Right kidney (tissue), 1 donor: ENCODE measurements around the gene TTI1.
"Not testable (repeated sequence)": the region's sequence is repeated elsewhere in the genome, so short reads cannot be mapped to it uniquely, and the experiment has no call there.

ENCODE experiments used
- DNase-seq: peaks from one replicate; pipeline ENCODE4 v3.0.0-alpha.2; 2016

TTI1 gene

DNA sequence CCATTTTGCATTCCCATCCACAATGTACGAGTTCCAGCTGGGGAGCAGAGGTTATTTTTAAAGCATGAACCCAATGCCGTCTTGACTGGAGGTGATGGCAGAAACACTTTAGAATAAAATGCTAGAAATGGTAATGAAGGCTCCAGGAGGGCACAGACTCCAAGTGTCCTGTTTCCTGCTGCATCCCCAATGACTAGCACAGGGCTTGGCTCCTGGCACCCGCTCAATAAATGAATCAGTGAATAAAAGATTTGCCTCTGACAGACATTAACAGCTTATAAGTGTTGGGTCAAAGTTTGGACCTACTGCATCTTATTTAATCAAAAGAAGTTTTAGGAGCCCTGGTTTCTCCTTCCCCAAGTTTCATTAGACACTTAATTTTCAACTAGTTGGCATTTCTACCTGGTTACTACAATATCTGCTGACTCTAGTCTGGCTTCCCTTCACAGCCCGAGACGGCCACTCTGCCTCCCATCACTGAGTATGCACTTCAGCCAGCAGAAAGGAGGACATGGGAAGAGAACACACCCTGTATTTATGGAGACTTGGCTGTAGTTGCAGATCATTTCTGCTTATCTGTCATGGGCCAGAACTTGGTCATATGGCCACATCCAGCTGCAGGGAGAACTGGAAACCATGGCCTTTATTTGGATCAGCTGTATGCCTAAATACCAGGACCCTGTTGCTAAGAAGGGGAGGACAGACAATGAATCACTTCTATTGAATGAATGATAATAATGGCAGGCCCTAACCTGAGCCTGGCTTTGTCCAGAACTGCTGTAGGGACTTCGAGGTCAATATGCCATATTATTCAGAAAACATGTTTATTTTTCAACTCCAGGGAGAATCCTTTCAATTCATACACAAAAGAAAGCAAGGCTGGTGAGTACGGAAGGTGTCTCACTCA lies 63.1 kb downstream of the TTI1 start:
- no peak for DNase-seq

GRCh38 chr20:37968841-37969401 lies 64.3 kb downstream of the TTI1 start:
- no peak for DNase-seq

DNA sequence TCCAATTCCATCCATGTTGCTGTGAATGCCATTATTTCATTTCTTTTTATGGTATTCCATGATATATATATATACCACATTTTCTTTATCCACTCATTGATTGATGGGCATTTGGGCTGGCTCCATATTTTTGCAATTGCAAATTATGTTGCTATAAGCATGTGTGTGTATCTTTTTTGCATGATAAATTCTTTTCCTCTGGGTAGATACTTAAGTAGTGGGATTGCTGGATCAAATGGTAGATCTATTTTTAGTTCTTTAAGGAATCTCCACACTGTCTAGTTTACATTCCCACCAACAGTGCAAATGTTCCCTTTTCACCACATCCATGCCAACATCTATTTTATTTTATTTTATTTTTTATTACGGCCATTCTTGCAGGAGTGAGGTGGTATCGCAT lies 69.8 kb downstream of the TTI1 start:
- not testable (repeated sequence) for DNase-seq

GRCh38 chr20:37961066-37961465 lies 72.2 kb downstream of the TTI1 start:
- no peak for DNase-seq

DNA sequence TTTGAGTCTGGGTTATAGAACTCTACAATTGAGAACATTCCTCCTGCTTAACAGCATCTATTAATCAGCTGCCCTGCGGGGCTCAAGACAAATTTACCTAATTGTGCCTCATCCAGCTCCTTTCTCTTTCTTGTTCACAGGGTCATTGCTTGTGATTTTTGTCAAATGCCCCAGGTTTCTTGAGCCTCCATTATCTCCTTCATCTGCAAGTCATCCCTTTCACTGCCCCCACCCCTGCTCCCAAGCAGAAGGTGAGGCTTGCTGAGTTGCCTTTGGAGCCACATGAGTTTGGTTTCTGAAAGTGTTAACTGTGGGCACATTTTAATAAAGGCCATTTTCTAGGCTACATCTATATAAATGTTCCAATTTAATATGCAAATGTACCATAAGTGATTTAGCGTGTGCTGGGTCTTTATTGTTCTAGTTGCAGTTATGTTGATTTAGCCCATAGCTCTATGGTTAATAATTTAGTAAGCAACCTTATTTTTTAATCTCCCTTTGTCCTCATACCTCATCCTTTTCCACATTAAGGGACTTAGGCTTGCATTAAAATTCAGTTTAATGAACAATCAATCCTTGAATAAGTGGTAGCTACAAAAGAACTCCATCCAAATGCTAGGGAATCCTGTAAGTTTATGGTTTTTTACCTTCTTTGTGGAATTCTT lies 74.3 kb downstream of the TTI1 start:
- DNase-seq: no peak

GRCh38 chr20:37956107-37956585 lies 77.1 kb downstream of the TTI1 start:
- DNase-seq: no peak

- DNase-seq: no peak
These were observed 77.7 kb downstream of the TTI1 start for GRCh38 chr20:37955511-37955910.

DNA sequence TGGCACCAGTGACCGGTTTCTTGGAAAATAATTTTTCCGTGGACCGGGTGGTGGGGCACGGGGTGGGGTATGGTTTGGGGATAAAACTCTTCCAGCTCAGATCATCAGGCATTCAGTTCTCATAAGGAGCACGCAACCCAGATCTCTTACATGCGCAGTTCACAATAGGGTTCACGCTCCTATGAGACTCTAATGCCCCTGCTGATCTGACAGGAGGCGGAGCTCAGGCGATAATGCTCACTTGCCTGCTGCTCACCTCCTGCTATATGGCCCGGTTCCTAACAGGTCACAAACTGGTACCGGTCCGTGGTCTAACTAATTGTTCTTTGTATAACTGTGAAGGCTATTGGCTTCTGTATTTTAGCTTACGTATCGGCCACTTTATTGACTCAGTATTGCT lies 78.6 kb downstream of the TTI1 start:
- DNase-seq: no peak

- no peak for DNase-seq
These were observed 79.1 kb downstream of the TTI1 start for GRCh38 chr20:37954190-37954589.

- DNase-seq: no peak
These were observed 84.3 kb downstream of the TTI1 start for GRCh38 chr20:37948956-37949355.

- DNase-seq: no peak
These were observed 85.3 kb downstream of the TTI1 start for GRCh38 chr20:37947943-37948342.

DNA sequence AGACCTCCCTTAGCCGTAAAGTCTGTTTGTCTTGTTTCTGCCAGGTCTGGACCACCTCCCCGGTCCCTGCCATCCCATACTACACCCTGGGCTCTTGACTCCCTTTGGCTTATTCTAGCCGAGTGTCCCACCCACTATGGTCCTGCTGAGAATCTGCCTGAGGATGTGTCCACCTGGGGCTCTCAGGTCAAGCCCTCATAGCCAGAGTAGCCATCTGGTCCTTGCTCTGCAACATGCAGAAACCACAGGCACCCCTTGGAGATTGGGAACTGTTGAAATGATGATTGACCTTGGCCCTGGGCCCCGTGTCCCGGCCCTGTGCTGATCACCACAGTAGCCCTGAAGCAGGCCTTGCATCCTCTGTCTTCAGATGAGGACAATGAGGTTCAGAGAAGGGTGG lies 86.3 kb downstream of the TTI1 start:
- DNase-seq: no peak

DNA sequence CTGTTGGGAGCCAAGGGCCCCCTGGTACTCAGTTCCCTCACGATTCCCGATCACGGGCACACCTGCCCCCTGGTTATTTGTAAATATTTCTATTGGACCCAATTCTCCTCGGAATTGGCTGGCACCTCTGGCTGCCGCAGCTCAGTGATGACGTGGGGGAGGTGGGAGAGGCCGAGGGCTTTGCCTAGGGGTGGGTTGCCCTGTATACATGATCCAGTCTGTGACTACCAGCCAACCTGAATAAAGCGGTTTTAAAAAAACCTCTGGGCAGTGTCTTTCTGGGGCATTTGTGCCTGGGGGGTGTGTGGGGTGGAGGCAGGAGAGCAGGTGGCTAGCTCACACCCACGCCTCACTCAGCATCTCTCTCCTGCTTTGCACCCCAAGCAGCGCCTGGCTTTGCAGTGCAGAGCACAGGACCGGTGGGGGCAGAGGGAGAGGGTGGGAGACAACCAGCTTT lies 88.1 kb downstream of the TTI1 start:
- no peak for DNase-seq

GRCh38 chr20:37944456-37944981 lies 88.7 kb downstream of the TTI1 start:
- DNase-seq: no peak

DNA sequence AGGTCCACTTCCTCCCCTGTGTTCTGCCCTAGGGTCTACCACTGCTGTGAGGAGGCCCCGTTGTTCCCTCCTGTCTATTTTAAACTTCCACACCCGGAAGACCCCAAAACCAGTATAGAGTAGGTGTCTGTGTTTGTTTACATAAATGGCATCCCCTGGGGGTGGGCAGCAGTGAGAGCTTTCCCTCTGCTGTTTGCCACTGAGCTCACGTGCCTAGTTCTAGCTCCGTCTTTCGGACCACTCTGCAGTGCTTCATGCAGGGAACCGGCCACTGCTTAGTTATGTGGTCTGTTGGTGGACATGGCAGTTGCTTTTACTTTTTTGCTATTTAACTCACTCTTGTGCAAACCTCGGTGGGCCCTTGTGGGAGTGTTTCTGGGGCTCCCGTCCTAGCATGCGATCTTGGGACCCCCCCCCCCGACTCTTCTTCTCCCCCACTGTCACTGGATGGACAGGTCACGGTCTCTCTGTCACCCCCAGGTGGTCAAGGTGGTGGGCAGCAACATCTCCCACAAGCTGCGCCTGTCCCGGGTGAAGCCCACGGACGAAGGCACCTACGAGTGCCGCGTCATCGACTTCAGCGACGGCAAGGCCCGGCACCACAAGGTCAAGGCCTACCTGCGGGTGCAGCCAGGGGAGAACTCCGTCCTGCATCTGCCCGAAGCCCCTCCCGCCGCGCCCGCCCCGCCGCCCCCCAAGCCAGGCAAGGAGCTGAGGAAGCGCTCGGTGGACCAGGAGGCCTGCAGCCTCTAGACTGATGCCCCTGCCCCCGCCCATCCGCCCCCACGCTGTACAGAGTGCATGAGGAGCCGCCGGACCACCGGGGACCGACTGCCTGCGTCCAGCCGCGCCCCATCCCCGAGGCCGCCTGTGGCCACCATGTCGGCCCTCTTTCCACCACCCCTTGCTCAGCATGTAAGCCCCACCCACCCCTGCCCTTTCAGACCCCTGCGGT lies 89.5 kb downstream of the TTI1 start:
- DNase-seq: no peak

DNA sequence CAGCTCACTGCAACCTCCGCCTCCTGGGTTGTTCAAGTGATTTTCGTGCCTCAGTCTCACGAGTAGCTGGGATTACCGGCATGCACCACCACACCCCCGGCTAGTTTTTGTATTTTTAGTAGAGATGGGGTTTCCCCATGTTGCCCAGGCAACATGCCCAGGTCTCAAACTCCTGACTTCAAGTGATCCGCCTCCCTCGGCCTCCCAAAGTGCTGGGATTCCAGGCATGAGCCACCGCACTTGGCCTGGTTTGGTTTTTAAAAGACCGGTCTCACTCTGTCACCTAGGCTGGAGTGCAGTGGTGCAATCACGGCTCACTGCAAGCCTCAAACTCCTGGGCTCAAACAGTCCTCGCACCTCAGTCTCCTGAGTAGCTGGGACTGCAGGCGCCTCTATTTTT lies 90.2 kb downstream of the TTI1 start:
- no peak for DNase-seq

GRCh38 chr20:37941992-37942391 lies 91.3 kb downstream of the TTI1 start:
- no peak for DNase-seq

GRCh38 chr20:37941332-37941731 lies 91.9 kb downstream of the TTI1 start:
- DNase-seq: no peak

- DNase-seq: no peak
These were observed 92.4 kb downstream of the TTI1 start for GRCh38 chr20:37940858-37941257.

GRCh38 chr20:37939701-37940560 lies 93.3 kb downstream of the TTI1 start:
- no peak for DNase-seq

DNA sequence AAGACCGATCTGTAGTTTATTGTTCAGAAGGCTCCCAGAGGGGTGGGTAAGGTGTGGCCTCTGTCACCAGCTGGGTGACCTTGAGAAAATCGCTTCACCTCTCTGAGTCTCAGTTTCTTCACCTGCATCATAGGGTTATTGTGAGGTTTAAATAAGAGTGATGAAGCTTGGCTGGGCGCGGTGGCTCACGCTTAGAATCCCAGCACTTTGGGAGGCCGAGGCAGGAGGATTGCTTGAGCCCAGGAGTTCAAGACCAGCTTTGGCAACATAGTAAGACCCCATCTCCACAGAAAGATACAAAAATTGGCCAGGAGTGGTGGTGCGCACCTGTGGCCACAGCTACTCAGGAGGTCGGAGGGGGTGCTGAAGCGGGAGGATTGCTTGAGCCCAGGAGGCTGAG lies 94.3 kb downstream of the TTI1 start:
- no peak for DNase-seq
